ENCODE data around the gene GPR139. TPM values are rescaled to one million over a fixed set of nuclear protein-coding genes. Genes with fewer than 3 reads are reported as not detected.

GPR139 gene
- total RNA-seq, 1 experiment from 2014 or later: 0.22 TPM

GRCh38 chr16:20064520-20064919 is 9.2 kb downstream of the GPR139 start:
- Histone ChIP-seq H4K91ac (ENCODE audit: insufficient read length, low read depth, low read length) (no peak overlapping the region), H3K4me1 (ENCODE audit: insufficient read depth, low read length) (no peaks in the 10 kb centered on the region)
- no CpG with 5 or more reads among the region's 4 CpGs for WGBS (ENCODE audit: extremely low coverage, insufficient read length, low lambda C conversion rate)

More at GRCh38 chr16:20064520-20064919, 9.2 kb downstream of the GPR139 start:
- no peak overlapping the region for H3K56ac ChIP-seq (ENCODE audit: insufficient read length, low read depth, low read length)
- no peaks in the 10 kb centered on the region for H3K79me2 ChIP-seq (ENCODE audit: insufficient read depth, low read length)
- no peaks in the 10 kb centered on the region for H3K23me2 ChIP-seq (ENCODE audit: insufficient read length, low read depth, low read length, poor library complexity, severe bottlenecking)
- H3K4me3 Mint-ChIP-seq: no peak overlapping the region
- H2BK5ac ChIP-seq (ENCODE audit: insufficient read length, low read length): no peak overlapping the region
- no peak overlapping the region for H2BK120ac ChIP-seq (ENCODE audit: low read depth, low read length, poor library complexity, severe bottlenecking)
- no peak overlapping the region for H2BK12ac ChIP-seq (ENCODE audit: insufficient read length, low read depth, low read length)
- no peak overlapping the region for H2BK15ac ChIP-seq (ENCODE audit: low read depth, low read length)
- no peak overlapping the region for H3K9ac ChIP-seq (ENCODE audit: extremely low read depth, insufficient read length, low read length)
- no peak overlapping the region for H4K5ac ChIP-seq (ENCODE audit: insufficient read length, low read depth, low read length)
- H3K79me1 ChIP-seq (ENCODE audit: insufficient read depth, low read depth, low read length, poor library complexity, severe bottlenecking): no peaks in the 10 kb centered on the region
- no peak overlapping the region for H3K4me2 ChIP-seq (ENCODE audit: insufficient read depth, insufficient read length, low read length)
- H3K27me3 Mint-ChIP-seq (ENCODE audit: low read depth): peaks cover 11% of the 10 kb centered on the region
- no peak overlapping the region for H2BK20ac ChIP-seq (ENCODE audit: low read depth, low read length, poor library complexity, severe bottlenecking)
- DNase-seq: no peak
- H3T11ph ChIP-seq (ENCODE audit: low read length): no peak overlapping the region
- no peak overlapping the region for H2AFZ ChIP-seq (ENCODE audit: low read length)
- no peak overlapping the region for H3K27ac ChIP-seq (ENCODE audit: insufficient read length, low read depth, low read length)
- H4K20me1 ChIP-seq (ENCODE audit: control insufficient read depth, insufficient read depth, insufficient read length): no peaks in the 10 kb centered on the region
- no peak overlapping the region for H2AK5ac ChIP-seq (ENCODE audit: insufficient read length, low read length)
- H3K23ac ChIP-seq (ENCODE audit: insufficient read length, low read depth, low read length): no peak overlapping the region
- no peak overlapping the region for H4K8ac ChIP-seq (replicated peaks; ENCODE audit: insufficient read length, low read depth, low read length)
- no peak overlapping the region for H3K4ac ChIP-seq (ENCODE audit: low read depth, low read length)
- TF ChIP-seq CTCF (conservative IDR thresholded peaks at IDR 0.05): no peak
- no peak overlapping the region for H3K14ac ChIP-seq (ENCODE audit: insufficient read depth, low read length)
- H3K27ac Mint-ChIP-seq: no peak overlapping the region; a peak in 1 of 7 replicates
- peaks cover 7 to 15% (median 10%) of the 10 kb centered on the region in 3 experiments; a peak in 6 of 7 replicates for H3K36me3 Mint-ChIP-seq (ENCODE audit: insufficient read depth in 1 of 3, low read depth in 3 of 3)
- H3K4me1 Mint-ChIP-seq: no peaks in the 10 kb centered on the region
- no peak overlapping the region for H3K18ac ChIP-seq (ENCODE audit: insufficient read length, low read depth, low read length)
- H3K9me3 Mint-ChIP-seq: peaks cover 13 to 15% of the 10 kb centered on the region in 2 experiments
- no peaks in the 10 kb centered on the region for H3K27me3 ChIP-seq (ENCODE audit: insufficient read depth, low read length)
- H3K9me3 ChIP-seq (ENCODE audit: control insufficient read depth, low read depth, low read length): no peaks in the 10 kb centered on the region

Measured in H9 (cell line).